ENCODE data around the gene ANKS1B.

ANKS1B gene

DNA sequence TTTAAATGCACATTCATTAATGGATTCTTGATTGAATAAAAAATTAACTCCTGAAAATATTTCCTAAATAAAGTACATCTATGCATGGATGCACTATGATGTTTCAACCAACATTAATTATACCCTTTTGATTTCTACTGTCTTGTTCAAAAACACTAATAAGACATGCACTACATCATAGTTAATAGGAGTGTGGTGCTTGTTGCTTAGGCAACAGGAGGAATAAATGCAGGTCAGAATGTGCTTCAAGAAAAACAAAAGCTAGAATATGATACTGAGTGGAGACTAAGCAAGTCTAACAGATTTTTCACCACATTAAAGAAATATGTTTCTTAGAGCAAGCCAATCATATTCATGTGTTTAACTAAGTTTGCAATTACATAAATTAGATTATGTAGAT lies 833.0 kb downstream of the ANKS1B start:
- TF ChIP-seq, protein P1, sequence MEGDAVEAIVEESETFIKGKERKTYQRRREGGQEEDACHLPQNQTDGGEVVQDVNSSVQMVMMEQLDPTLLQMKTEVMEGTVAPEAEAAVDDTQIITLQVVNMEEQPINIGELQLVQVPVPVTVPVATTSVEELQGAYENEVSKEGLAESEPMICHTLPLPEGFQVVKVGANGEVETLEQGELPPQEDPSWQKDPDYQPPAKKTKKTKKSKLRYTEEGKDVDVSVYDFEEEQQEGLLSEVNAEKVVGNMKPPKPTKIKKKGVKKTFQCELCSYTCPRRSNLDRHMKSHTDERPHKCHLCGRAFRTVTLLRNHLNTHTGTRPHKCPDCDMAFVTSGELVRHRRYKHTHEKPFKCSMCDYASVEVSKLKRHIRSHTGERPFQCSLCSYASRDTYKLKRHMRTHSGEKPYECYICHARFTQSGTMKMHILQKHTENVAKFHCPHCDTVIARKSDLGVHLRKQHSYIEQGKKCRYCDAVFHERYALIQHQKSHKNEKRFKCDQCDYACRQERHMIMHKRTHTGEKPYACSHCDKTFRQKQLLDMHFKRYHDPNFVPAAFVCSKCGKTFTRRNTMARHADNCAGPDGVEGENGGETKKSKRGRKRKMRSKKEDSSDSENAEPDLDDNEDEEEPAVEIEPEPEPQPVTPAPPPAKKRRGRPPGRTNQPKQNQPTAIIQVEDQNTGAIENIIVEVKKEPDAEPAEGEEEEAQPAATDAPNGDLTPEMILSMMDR (IDR thresholded peaks at IDR 0.05; ENCODE audit: borderline replicate concordance, control extremely low read depth, extremely low read depth, insufficient read depth, missing control alignments), result no peak
- in situ Hi-C loops (cut with MboI; ENCODE audit: low sequenced_read_pairs, unreplicated experiment), result no loop called here
- no peak for DNase-seq (ENCODE audit: low spot score)

DNA sequence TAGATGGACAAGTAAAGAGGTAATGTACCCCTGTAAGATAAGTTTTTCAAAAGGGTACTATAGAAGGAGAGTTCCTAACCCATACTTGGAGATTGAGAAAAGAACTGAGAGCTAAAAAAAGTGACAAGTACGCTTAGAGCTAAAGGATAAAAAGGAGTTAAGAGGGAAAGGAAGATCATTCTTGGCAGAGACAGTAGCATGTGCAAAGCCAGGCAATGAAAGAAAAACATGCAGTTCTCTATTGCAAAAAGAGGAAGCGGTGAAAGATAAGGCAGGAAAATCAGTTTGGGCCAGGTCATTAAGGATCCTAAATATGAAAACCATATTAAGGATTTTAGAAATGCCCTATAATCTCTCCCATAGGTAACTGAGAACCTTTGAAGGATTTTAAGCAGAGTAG lies 837.6 kb downstream of the ANKS1B start:
- in situ Hi-C loops (cut with MboI; ENCODE audit: low sequenced_read_pairs, unreplicated experiment), result no loop called here
- no peak for DNase-seq (ENCODE audit: low spot score)
- TF ChIP-seq, protein P1 (IDR thresholded peaks at IDR 0.05; ENCODE audit: borderline replicate concordance, control extremely low read depth, extremely low read depth, insufficient read depth, missing control alignments), result no peak

DNA sequence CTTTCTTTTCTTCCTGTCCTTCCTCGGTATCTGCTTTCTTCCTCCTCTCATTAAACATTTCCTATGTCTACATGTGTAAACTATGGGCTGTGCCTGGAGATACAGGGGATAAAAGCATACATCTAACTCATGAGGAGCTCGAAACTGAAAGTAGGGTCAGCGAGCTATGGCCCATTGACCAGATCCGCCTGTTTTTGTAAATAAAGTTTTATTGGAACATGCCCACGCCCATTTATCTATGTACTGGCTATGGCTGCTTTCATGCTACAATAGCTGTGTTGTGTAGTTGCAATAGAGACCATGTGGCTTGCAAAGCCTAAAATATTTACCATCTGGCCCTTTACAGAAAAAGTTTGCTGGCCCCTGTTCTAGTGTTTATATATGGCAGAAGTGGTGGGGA lies 838.0 kb downstream of the ANKS1B start:
- TF ChIP-seq, protein P1 (IDR thresholded peaks at IDR 0.05; ENCODE audit: borderline replicate concordance, control extremely low read depth, extremely low read depth, insufficient read depth, missing control alignments), result no peak
- no peak for DNase-seq (ENCODE audit: low spot score)
- in situ Hi-C loops (cut with MboI; ENCODE audit: low sequenced_read_pairs, unreplicated experiment), result no loop called here

DNA sequence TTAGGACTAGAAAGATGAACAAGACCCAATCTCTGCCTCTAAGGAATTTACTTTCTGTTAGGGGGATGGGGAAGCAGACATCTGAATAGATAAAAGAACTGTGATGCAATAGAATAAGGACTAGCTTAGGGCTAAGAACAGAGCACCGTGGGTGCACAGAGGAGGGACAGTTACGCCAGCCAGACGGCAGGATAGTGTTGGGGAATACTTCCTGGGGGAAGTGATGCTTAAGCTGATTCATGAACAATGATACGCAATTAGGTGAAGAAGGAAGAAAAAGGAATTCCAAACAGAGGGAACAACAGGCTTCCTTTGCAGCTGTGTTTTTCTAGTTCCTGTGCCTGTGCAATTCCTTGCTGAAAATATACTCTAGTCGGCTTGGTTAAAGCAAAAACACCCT lies 838.6 kb downstream of the ANKS1B start:
- in situ Hi-C loops (cut with MboI; ENCODE audit: low sequenced_read_pairs, unreplicated experiment), result no loop called here
- TF ChIP-seq, protein P1 (IDR thresholded peaks at IDR 0.05; ENCODE audit: borderline replicate concordance, control extremely low read depth, extremely low read depth, insufficient read depth, missing control alignments), result no peak
- DNase-seq (ENCODE audit: low spot score), result no peak

DNA sequence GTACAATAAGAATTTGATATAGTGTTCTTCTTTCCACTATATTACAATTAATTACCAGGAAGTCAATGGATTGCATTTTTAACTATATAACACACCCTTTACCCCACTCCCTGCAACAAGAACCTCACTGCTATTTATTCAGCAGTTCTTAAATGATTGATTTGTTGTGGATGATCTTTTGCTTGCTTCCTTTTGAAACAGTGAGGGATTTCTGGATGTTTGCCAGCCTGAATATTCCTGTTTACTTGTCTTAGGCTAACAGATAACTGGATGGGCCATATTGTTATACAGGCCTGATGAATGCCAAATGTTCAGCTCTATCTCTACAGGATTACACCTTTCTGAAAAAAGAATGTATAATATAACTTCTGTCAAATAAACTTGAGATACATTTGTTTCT lies 842.1 kb downstream of the ANKS1B start:
- TF ChIP-seq, protein P1 (IDR thresholded peaks at IDR 0.05; ENCODE audit: borderline replicate concordance, control extremely low read depth, extremely low read depth, insufficient read depth, missing control alignments), result no peak
- no peak for DNase-seq (ENCODE audit: low spot score)
- in situ Hi-C loops (cut with MboI; ENCODE audit: low sequenced_read_pairs, unreplicated experiment), result no loop called here

DNA sequence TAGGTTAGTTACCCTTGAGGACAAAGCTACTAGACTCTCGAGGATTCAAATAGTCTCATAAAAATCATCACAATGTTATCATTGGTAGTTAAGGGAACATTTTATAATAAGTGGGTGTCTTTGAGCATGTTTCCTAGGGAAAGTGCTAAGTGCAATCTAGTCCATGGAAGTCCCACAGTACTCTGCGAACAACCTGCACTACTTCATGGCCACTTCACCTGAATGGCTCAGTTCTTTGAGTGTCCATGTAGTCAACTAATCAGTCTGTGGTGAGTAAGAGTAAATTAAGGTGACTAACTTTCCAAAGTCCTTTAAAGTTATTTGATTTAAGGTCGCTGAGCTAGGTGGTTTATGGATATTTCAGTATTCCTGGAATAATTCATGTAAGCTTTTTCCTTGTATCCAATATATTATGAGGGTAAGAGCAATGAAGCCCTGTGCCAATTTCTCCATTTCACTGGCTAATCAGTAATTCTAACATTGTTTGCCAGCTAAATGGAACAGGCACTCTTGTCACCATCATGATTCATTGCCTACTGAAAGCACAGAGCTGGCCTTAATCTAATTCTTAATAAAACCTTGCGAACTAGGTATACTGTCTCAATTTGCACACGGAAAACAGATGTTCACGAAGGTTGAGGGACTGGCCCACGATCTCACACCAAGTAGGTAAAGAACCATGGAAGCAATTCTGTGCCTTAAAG lies 844.6 kb downstream of the ANKS1B start:
- DNase-seq (ENCODE audit: low spot score), result no peak
- TF ChIP-seq, protein P1 (IDR thresholded peaks at IDR 0.05; ENCODE audit: borderline replicate concordance, control extremely low read depth, extremely low read depth, insufficient read depth, missing control alignments), result no peak
- in situ Hi-C loops (cut with MboI; ENCODE audit: low sequenced_read_pairs, unreplicated experiment), result no loop called here

Measured in GM13976 (cell line).